H1 (cell line): ENCODE results near the gene PRRX2. TPM values are rescaled to one million over a fixed set of nuclear protein-coding genes. Genes with fewer than 3 reads are reported as not detected.

Experiments
- CTCF ChIA-PET: fragments of 300-600 bp; sonication (Branson Sonifier 250); formaldehyde crosslinking; loops from one replicate; lab custom pipeline; 2021; ENCODE audit not compliant: partially characterized antibody; lab: Charles Lee
- POLR2A ChIA-PET: fragments of 300-600 bp; sonication (Branson Sonifier 250); formaldehyde crosslinking; loops from one replicate; lab custom pipeline; 2021; ENCODE audit warnings: inconsistent platforms; ENCODE audit not compliant: partially characterized antibody; lab: Charles Lee
- DNase-seq, 2 experiments: peaks; one replicate each; pipeline versions ENCODE4 v3.0.0 to v3.0.0-alpha.2; 2010 to 2022; ENCODE audit warnings: low spot score in 2 of 2, low read depth in 1 of 2, mixed read lengths in 1 of 2
- FAIRE-seq: peaks from 2 replicates; lab custom pipeline; 2011; peaks lifted over from hg19 to GRCh38; lab: Jason Lieb, UNC
- H2AFZ ChIP-seq: 2 replicates; pipeline ENCODE4 v1.8.1; 2012; ENCODE audit warnings: low read length, inconsistent platforms
- H2AK5ac ChIP-seq: 2 replicates; pipeline ENCODE4 v1.6.1; 2013; ENCODE audit warnings: low read depth, low read length
- H2BK120ac ChIP-seq: replicated peaks from 2 replicates; pipeline ENCODE3; 2013; ENCODE audit warnings: low read depth, low read length, inconsistent platforms
- H2BK12ac ChIP-seq: 2 replicates; pipeline ENCODE4 v1.6.1; 2013; ENCODE audit warnings: low read depth, low read length
- H2BK15ac ChIP-seq: 2 replicates; pipeline ENCODE4 v1.6.1; 2013; ENCODE audit warnings: low read length
- H2BK20ac ChIP-seq: 2 replicates; pipeline ENCODE4 v1.6.1; 2013; ENCODE audit warnings: low read length
- H2BK5ac ChIP-seq: 2 replicates; pipeline ENCODE4 v1.6.1; 2013; ENCODE audit warnings: low read depth, low read length
- H3K14ac ChIP-seq: 2 replicates; pipeline ENCODE4 v1.6.1; 2013; ENCODE audit warnings: inconsistent platforms; ENCODE audit not compliant: insufficient read length
- H3K18ac ChIP-seq: 2 replicates; pipeline ENCODE4 v1.6.1; 2013; ENCODE audit warnings: low read length; ENCODE audit errors: extremely low read depth
- H3K23ac ChIP-seq: 2 replicates; pipeline ENCODE4 v1.6.1; 2013; ENCODE audit warnings: inconsistent platforms; ENCODE audit not compliant: insufficient read length
- H3K23me2 ChIP-seq: 2 replicates; pipeline ENCODE4 v1.6.1; 2013; ENCODE audit warnings: low read depth, low read length
- H3K27ac ChIP-seq: 2 replicates; pipeline ENCODE4 v1.6.1; 2011; ENCODE audit warnings: low read depth, low read length, inconsistent platforms
- H3K27me3 ChIP-seq, 4 experiments: replicated peaks in 1 of 4; 1 replicate in 1 of 4; 2 replicates in 3 of 4; pipeline versions ENCODE4 v1.6.1 to v1.8.1; 2011 to 2013; ENCODE audit warnings: low read length in 3 of 4, mild to moderate bottlenecking in 3 of 4, inconsistent platforms in 2 of 4, mixed read lengths in 2 of 4, moderate library complexity in 1 of 4; ENCODE audit not compliant: control insufficient read depth in 3 of 4, insufficient read depth in 3 of 4; ENCODE audit errors: extremely low read depth in 1 of 4
- H3K36me3 ChIP-seq, 4 experiments: 2 replicates each; pipeline versions ENCODE4 v1.6.1 to v1.8.1; 2011 to 2013; ENCODE audit warnings: mild to moderate bottlenecking in 4 of 4, low read length in 3 of 4, moderate library complexity in 2 of 4, control low read depth in 1 of 4, inconsistent platforms in 1 of 4; ENCODE audit not compliant: insufficient read depth in 4 of 4, control insufficient read depth in 2 of 4
- H3K4ac ChIP-seq: replicated peaks from 2 replicates; pipeline ENCODE3; 2013; ENCODE audit warnings: low read length, low read depth, mixed read lengths, inconsistent platforms; ENCODE audit not compliant: insufficient read length
- H3K4me1 ChIP-seq, 4 experiments: replicated peaks in 1 of 4; 1 replicate in 1 of 4; 2 replicates in 3 of 4; pipeline versions ENCODE4 v1.6.1 to v1.8.1; 2011 to 2013; ENCODE audit warnings: low read length in 3 of 4, inconsistent platforms in 2 of 4, mixed read lengths in 1 of 4; ENCODE audit not compliant: insufficient read depth in 4 of 4, control insufficient read depth in 3 of 4
- H3K4me2 ChIP-seq, 2 experiments: 2 replicates each; pipeline versions ENCODE4 v1.6.1 to v1.8.1; 2011 to 2013; ENCODE audit warnings: low read depth in 2 of 2, low read length in 2 of 2, control low read depth in 1 of 2, inconsistent platforms in 1 of 2, mild to moderate bottlenecking in 1 of 2; ENCODE audit not compliant: insufficient read depth in 1 of 2
- H3K4me3 ChIP-seq, 4 experiments: fragments of 200-600, 300-600 bp in 1 of 4; sonication (generic), shearing (Covaris generic), sonication (Bioruptor Twin) in 1 of 4; 2 replicates each; pipeline versions ENCODE4 v1.5.1 to v1.8.1; 2011 to 2016; ENCODE audit warnings: low read length in 4 of 4, low read depth in 3 of 4, control low read depth in 2 of 4, inconsistent platforms in 2 of 4, mild to moderate bottlenecking in 2 of 4, mixed read lengths in 1 of 4, moderate library complexity in 1 of 4; ENCODE audit not compliant: insufficient read depth in 2 of 4; ENCODE audit errors: extremely low read depth in 1 of 4
- H3K56ac ChIP-seq: replicated peaks from 2 replicates; pipeline ENCODE3; 2013; ENCODE audit warnings: low read depth, mild to moderate bottlenecking, mixed read lengths, low read length, inconsistent platforms; ENCODE audit not compliant: insufficient read length
- H3K79me1 ChIP-seq: 2 replicates; pipeline ENCODE4 v1.6.1; 2013; ENCODE audit warnings: low read depth, low read length, control low read depth
- H3K79me2 ChIP-seq, 2 experiments: 2 replicates each; pipeline versions ENCODE4 v1.6.1 to v1.8.1; 2012 to 2013; ENCODE audit warnings: low read length in 2 of 2, mild to moderate bottlenecking in 2 of 2, inconsistent platforms in 1 of 2; ENCODE audit not compliant: insufficient read depth in 2 of 2, control insufficient read depth in 1 of 2
- H3K9ac ChIP-seq, 4 experiments: replicated peaks in 1 of 4; 1 replicate in 1 of 4; 2 replicates in 3 of 4; pipeline versions ENCODE4 v1.6.1 to v1.8.1; 2011 to 2013; ENCODE audit warnings: low read depth in 3 of 4, low read length in 3 of 4, control low read depth in 2 of 4, mild to moderate bottlenecking in 2 of 4, moderate library complexity in 2 of 4, inconsistent platforms in 1 of 4; ENCODE audit errors: extremely low read depth in 1 of 4
- H3K9me3 ChIP-seq, 2 experiments: 2 replicates each; pipeline versions ENCODE4 v1.6.1 to v1.8.1; 2012 to 2013; ENCODE audit warnings: mild to moderate bottlenecking in 2 of 2, moderate library complexity in 2 of 2, control low read depth in 1 of 2, inconsistent platforms in 1 of 2, low read depth in 1 of 2, low read length in 1 of 2, mixed read lengths in 1 of 2; ENCODE audit not compliant: insufficient read depth in 2 of 2
- H4K20me1 ChIP-seq, 2 experiments: replicated peaks in 1 of 2; 2 replicates each; pipeline versions ENCODE3 to v1.8.1; 2011 to 2013; ENCODE audit warnings: inconsistent platforms in 2 of 2, low read length in 2 of 2, mild to moderate bottlenecking in 1 of 2; ENCODE audit not compliant: insufficient read depth in 2 of 2, control insufficient read depth in 1 of 2
- H4K5ac ChIP-seq: 2 replicates; pipeline ENCODE4 v1.6.1; 2013; ENCODE audit warnings: low read length, low read depth, mixed read lengths, inconsistent platforms; ENCODE audit not compliant: insufficient read length
- H4K8ac ChIP-seq: 2 replicates; pipeline ENCODE4 v1.8.0; 2013; ENCODE audit warnings: mild to moderate bottlenecking, moderate library complexity, low read length, inconsistent platforms; ENCODE audit not compliant: insufficient read depth; ENCODE audit errors: extremely low read depth
- H4K91ac ChIP-seq: replicated peaks from 2 replicates; pipeline ENCODE3; 2013; ENCODE audit warnings: low read length, mixed read lengths, inconsistent platforms; ENCODE audit not compliant: insufficient read length
- ATF3 ChIP-seq: IDR thresholded peaks from 2 replicates; pipeline ENCODE4 v1.6.1; 2011; ENCODE audit warnings: low read depth, mild to moderate bottlenecking, low read length; ENCODE audit not compliant: insufficient read depth
- CHD2 ChIP-seq: IDR thresholded peaks from 2 replicates; pipeline ENCODE4 v1.6.1; 2012; ENCODE audit warnings: low read length, improper control_type of control experiment
- WGBS, 2 experiments: shearing (Covaris generic) in 1 of 2; methylation state at CpG; one replicate each; pipeline versions ENCODE4 v1.1.6 to v1.1.7; 2013 to 2015; ENCODE audit warnings: low lambda C conversion rate in 2 of 2, mixed read lengths in 2 of 2, inconsistent platforms in 1 of 2, low coverage in 1 of 2, missing lambda C conversion rate in 1 of 2; ENCODE audit not compliant: insufficient replicate concordance in 2 of 2, insufficient coverage in 1 of 2, insufficient read length in 1 of 2; ENCODE audit errors: extremely low coverage in 1 of 2, missing lambda C conversion rate in 1 of 2; 5-methylcytosine and 5-hydroxymethylcytosine counted together
- polyA plus RNA-seq, 7 experiments: library from polyadenylated mRNA; depleted of rRNA in 3 of 7; stranded (reverse) in 5 of 7; unstranded in 2 of 7; fragments of >200 nt in 5 of 7; fragments of 200-250 nt in 2 of 7; gene quantifications; 1 replicate in 5 of 7; 2 replicates in 1 of 7; 4 replicates in 1 of 7; pipeline versions ENCODE4 v1.2.1 to v1.2.3, GENCODE V29; 2011 to 2013; ENCODE audit warnings: missing spikeins in 2 of 7, mixed read lengths in 2 of 7
- total RNA-seq: library from RNA; stranded (reverse); fragmentation: NEBNext Ultra II Directional; extraction: Animal tissue kit (Norgen Biotek cat#: 25700); gene quantifications from 2 replicates; pipeline ENCODE4 v1.2.1, GENCODE V29; 2021

PRRX2 gene
- total and polyA plus RNA-seq, 2 of the 8 experiments (the other 6 are each of a cell fraction or from before 2014, with no cell fraction given): 5.8 to 9.2 TPM

GRCh38 chr9:129702589-129703520 is 37.4 kb downstream of the PRRX2 start:
- Histone ChIP-seq H3K27me3 (peaks cover 0 to 4% (median 3%) of the 10 kb centered on the region in 4 experiments; a peak in 2 of 7 replicates), H3K4me2 (no peak overlapping the region), H3K56ac (no peak overlapping the region), H2BK5ac (no peak overlapping the region), H2AFZ (no peak overlapping the region), H3K79me2 (no peaks in the 10 kb centered on the region), H3K36me3 (no peaks in the 10 kb centered on the region), H3K14ac (no peak overlapping the region), H3K27ac (no peak overlapping the region), H3K4me3 (no peak overlapping the region), H3K79me1 (peaks cover 3% of the 10 kb centered on the region; the same call in 1 of the 2 replicates), H3K23ac (no peak overlapping the region), H2BK15ac (no peak overlapping the region), H3K4ac (no peak overlapping the region), H4K8ac (no peak overlapping the region), H4K20me1 (no peaks in the 10 kb centered on the region), H2BK12ac (no peak overlapping the region), H3K18ac (no peak overlapping the region), H2BK20ac (no peak overlapping the region), H4K5ac (no peak overlapping the region), H3K23me2 (peaks cover 2% of the 10 kb centered on the region; the same call in 1 of the 2 replicates), H3K9me3 (no peaks in the 10 kb centered on the region), H4K91ac (no peak overlapping the region), H2BK120ac (no peak overlapping the region), H3K9ac (no peak overlapping the region), H2AK5ac (no peak overlapping the region), H3K4me1 (peaks cover 0 to 8% (median 5%) of the 10 kb centered on the region in 4 experiments; a peak in 5 of 7 replicates)
- TF ChIP-seq CHD2: no peak
- TF ChIP-seq ATF3: no peak
- DNase-seq (no peak), FAIRE-seq (no peak)
- POLR2A ChIA-PET: interaction anchor here (0.8 to 1.6 kb wide), 2 partner anchors 8 to 13 kb away, joined by 3 to 4 read pairs; no protein-coding TSS in a partner anchor
- CTCF ChIA-PET: interaction anchor here (0.5 to 2.9 kb wide), 17 partner anchors 8 to 93 kb away, joined by 3 to 10 read pairs (median 3); no protein-coding TSS in a partner anchor
- WGBS, 2 experiments: 85% methylated on average over 19 of the region's 19 CpGs; no CpG with 5 or more reads in 1 of the 2 experiments
